ENCODE measurements around the gene EPHB2. TPM values are rescaled to one million over a fixed set of nuclear protein-coding genes. Genes with fewer than 3 reads are reported as not detected.

Gene EPHB2
- total and polyA plus RNA-seq, 2 donors from 2014 or later, result 3.0 to 9.5 TPM

DNA sequence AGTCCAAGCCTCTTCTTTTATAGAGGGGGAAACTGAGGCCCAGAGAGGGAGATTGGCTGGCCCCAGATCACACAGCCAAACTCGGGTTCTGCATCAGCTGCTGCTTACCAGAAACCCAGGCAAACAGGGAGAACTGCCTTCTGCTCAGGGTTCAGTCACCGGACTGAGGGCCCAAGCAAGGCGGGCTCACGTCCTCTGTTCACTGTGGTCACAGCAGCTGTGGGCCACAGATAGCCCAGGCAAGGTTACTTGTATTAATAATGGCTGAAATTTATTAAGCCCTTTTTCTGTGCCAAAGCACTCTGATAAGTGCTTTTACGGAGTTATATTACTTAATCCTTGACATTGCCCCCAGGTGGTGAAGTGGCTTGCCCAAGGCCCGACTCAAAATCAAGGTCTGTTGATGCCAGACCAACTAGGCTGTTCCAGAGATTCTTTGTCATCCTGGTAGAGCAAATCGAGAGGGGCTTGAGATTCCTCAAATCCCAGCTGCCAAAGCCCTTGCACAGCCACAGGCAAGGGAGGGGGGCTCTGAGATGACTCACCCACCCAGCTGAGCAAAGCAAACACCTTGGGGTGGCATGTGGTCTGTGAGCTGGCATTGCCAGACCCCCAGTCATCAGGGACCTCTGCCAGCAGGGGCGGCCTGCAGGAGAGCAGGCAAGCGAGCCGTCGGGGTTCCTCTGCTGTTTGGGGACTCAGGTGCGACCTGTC lies 36.5 kb downstream of the EPHB2 start:
- H3K27me3 ChIP-seq (ENCODE audit: control insufficient read depth, insufficient read depth, low read length), result no peaks in the 10 kb centered on the region
- H3K9me3 ChIP-seq (ENCODE audit: control insufficient read depth in 2 of 3, insufficient read depth in 1 of 3, low read length in 3 of 3), result no peaks in the 10 kb centered on the region
- TF ChIP-seq, protein P1, sequence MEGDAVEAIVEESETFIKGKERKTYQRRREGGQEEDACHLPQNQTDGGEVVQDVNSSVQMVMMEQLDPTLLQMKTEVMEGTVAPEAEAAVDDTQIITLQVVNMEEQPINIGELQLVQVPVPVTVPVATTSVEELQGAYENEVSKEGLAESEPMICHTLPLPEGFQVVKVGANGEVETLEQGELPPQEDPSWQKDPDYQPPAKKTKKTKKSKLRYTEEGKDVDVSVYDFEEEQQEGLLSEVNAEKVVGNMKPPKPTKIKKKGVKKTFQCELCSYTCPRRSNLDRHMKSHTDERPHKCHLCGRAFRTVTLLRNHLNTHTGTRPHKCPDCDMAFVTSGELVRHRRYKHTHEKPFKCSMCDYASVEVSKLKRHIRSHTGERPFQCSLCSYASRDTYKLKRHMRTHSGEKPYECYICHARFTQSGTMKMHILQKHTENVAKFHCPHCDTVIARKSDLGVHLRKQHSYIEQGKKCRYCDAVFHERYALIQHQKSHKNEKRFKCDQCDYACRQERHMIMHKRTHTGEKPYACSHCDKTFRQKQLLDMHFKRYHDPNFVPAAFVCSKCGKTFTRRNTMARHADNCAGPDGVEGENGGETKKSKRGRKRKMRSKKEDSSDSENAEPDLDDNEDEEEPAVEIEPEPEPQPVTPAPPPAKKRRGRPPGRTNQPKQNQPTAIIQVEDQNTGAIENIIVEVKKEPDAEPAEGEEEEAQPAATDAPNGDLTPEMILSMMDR (IDR thresholded peaks at IDR 0.05; ENCODE audit: borderline replicate concordance, extremely low read depth, insufficient read depth), result no peak
- H3K27ac ChIP-seq (ENCODE audit: low read depth in 2 of 2, low read length in 2 of 2), result no peak overlapping the region
- no peak overlapping the region for H3K4me3 ChIP-seq (ENCODE audit: low read length in 3 of 3)
- intact Hi-C loops (cut with DNase I), result no loop called here
- FAIRE-seq (no peak), DNase-seq (no peak)
- H3K9ac ChIP-seq (ENCODE audit: low read length in 3 of 3), result no peak overlapping the region
- peaks cover 0 to 3% (median 0%) of the 10 kb centered on the region in 3 donors for H3K4me1 ChIP-seq (ENCODE audit: control insufficient read depth in 2 of 3, insufficient read depth in 2 of 3, low read depth in 1 of 3, low read length in 3 of 3)
- no peaks in the 10 kb centered on the region for H3K36me3 ChIP-seq (ENCODE audit: control insufficient read depth in 2 of 3, insufficient read depth in 3 of 3, low read length in 3 of 3)

DNA sequence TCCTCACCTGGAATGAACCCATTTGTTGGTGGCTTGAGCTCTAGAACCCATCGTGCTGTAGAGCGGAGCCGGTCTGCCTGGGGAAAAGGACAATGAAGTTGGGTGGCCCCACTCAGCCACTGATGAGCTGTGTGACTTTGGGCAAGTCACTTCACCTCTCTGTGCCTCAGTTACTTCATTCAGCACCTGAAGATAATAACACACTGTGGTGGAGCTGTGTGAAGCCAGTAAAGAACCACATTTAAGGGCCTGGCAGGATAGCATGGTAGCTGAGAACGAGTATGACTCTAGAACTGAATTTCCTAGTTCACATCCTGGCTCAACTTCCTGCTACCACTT lies 37.1 kb downstream of the EPHB2 start:
- intact Hi-C loops (cut with DNase I), result no loop called here
- Histone ChIP-seq H3K36me3 (ENCODE audit: control insufficient read depth in 2 of 3, insufficient read depth in 3 of 3, low read length in 3 of 3) (no peaks in the 10 kb centered on the region), H3K9me3 (ENCODE audit: control insufficient read depth in 2 of 3, insufficient read depth in 1 of 3, low read length in 3 of 3) (no peaks in the 10 kb centered on the region), H3K9ac (ENCODE audit: low read length in 3 of 3) (no peak overlapping the region), H3K27ac (ENCODE audit: low read depth in 2 of 2, low read length in 2 of 2) (no peak overlapping the region), H3K4me3 (ENCODE audit: low read length in 3 of 3) (no peak overlapping the region), H3K4me1 (ENCODE audit: control insufficient read depth in 2 of 3, insufficient read depth in 2 of 3, low read depth in 1 of 3, low read length in 3 of 3) (peaks cover 0 to 3% (median 0%) of the 10 kb centered on the region in 3 donors), H3K27me3 (ENCODE audit: control insufficient read depth, insufficient read depth, low read length) (no peaks in the 10 kb centered on the region)
- no peak for DNase-seq
- TF ChIP-seq, protein P1 (IDR thresholded peaks at IDR 0.05; ENCODE audit: borderline replicate concordance, extremely low read depth, insufficient read depth), result no peak
- no peak for FAIRE-seq

GRCh38 chr1:22749503-22749902 lies 38.9 kb downstream of the EPHB2 start:
- TF ChIP-seq, protein P1 (IDR thresholded peaks at IDR 0.05; ENCODE audit: borderline replicate concordance, extremely low read depth, insufficient read depth), result no peak
- no peak for FAIRE-seq
- no peaks in the 10 kb centered on the region for H3K36me3 ChIP-seq (ENCODE audit: control insufficient read depth in 2 of 3, insufficient read depth in 3 of 3, low read length in 3 of 3)
- intact Hi-C loops (cut with DNase I), result no loop called here
- no peaks in the 10 kb centered on the region for H3K27me3 ChIP-seq (ENCODE audit: control insufficient read depth, insufficient read depth, low read length)
- no peak overlapping the region for H3K4me3 ChIP-seq (ENCODE audit: low read length in 3 of 3)
- DNase-seq, result no peak
- no peak overlapping the region for H3K9ac ChIP-seq (ENCODE audit: low read length in 3 of 3)
- no peaks in the 10 kb centered on the region for H3K9me3 ChIP-seq (ENCODE audit: control insufficient read depth in 2 of 3, insufficient read depth in 1 of 3, low read length in 3 of 3)
- H3K4me1 ChIP-seq (ENCODE audit: control insufficient read depth in 2 of 3, insufficient read depth in 2 of 3, low read depth in 1 of 3, low read length in 3 of 3), result peaks cover 0 to 3% (median 0%) of the 10 kb centered on the region in 3 donors
- H3K27ac ChIP-seq (ENCODE audit: low read depth in 2 of 2, low read length in 2 of 2), result no peak overlapping the region

All from kidney (tissue), 14 donors.